ENCODE results near the gene PLA2G7. TPM values are rescaled to one million over a fixed set of nuclear protein-coding genes. Genes with fewer than 3 reads are reported as not detected.
"Not testable (repeated sequence)": the region's sequence is repeated elsewhere in the genome, so short reads cannot be mapped to it uniquely, and the experiment has no call there.

Gene PLA2G7
- total and polyA plus RNA-seq, 2 donors from 2014 or later, result 1.9 TPM; not detected in 1

DNA sequence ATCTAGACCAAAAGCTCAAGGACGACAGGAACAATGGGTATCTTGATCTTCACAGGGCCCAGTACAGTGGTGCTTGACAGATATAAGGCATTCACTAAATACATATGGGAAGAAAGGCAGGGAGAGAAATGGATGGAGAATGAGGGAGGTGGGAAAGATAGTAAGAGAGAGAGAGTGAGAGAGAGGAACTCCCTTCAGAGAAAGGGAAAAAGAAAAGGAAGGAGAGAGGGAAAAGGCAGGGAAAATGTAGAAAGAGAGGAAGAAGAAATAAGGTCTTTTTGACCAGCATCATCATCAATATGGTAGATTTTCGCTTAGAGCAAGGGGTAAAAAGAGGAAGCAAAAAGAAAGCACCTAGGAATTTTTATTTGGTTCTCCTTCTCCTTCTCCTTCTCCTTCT is 10.8 kb upstream of the PLA2G7 start:
- H3K9me3 ChIP-seq (ENCODE audit: control insufficient read depth in 2 of 3, insufficient read depth in 1 of 3, low read length in 3 of 3), result no peaks in the 10 kb centered on the region
- no peaks in the 10 kb centered on the region for H3K36me3 ChIP-seq (ENCODE audit: control insufficient read depth in 2 of 3, insufficient read depth in 3 of 3, low read length in 3 of 3)
- intact Hi-C loops (cut with DNase I), result no loop called here
- H3K4me3 ChIP-seq (ENCODE audit: low read length in 3 of 3), result no peak overlapping the region
- H3K27ac ChIP-seq (ENCODE audit: low read depth in 2 of 2, low read length in 2 of 2), result no peak overlapping the region
- TF ChIP-seq, protein P1, sequence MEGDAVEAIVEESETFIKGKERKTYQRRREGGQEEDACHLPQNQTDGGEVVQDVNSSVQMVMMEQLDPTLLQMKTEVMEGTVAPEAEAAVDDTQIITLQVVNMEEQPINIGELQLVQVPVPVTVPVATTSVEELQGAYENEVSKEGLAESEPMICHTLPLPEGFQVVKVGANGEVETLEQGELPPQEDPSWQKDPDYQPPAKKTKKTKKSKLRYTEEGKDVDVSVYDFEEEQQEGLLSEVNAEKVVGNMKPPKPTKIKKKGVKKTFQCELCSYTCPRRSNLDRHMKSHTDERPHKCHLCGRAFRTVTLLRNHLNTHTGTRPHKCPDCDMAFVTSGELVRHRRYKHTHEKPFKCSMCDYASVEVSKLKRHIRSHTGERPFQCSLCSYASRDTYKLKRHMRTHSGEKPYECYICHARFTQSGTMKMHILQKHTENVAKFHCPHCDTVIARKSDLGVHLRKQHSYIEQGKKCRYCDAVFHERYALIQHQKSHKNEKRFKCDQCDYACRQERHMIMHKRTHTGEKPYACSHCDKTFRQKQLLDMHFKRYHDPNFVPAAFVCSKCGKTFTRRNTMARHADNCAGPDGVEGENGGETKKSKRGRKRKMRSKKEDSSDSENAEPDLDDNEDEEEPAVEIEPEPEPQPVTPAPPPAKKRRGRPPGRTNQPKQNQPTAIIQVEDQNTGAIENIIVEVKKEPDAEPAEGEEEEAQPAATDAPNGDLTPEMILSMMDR (IDR thresholded peaks at IDR 0.05; ENCODE audit: borderline replicate concordance, extremely low read depth, insufficient read depth), result no peak
- no peak for FAIRE-seq
- no peak overlapping the region for H3K9ac ChIP-seq (ENCODE audit: low read length in 3 of 3)
- no peaks in the 10 kb centered on the region for H3K4me1 ChIP-seq (ENCODE audit: control insufficient read depth in 2 of 3, insufficient read depth in 2 of 3, low read depth in 1 of 3, low read length in 3 of 3)
- no peaks in the 10 kb centered on the region for H3K27me3 ChIP-seq (ENCODE audit: control insufficient read depth, insufficient read depth, low read length)
- DNase-seq, result no peak

DNA sequence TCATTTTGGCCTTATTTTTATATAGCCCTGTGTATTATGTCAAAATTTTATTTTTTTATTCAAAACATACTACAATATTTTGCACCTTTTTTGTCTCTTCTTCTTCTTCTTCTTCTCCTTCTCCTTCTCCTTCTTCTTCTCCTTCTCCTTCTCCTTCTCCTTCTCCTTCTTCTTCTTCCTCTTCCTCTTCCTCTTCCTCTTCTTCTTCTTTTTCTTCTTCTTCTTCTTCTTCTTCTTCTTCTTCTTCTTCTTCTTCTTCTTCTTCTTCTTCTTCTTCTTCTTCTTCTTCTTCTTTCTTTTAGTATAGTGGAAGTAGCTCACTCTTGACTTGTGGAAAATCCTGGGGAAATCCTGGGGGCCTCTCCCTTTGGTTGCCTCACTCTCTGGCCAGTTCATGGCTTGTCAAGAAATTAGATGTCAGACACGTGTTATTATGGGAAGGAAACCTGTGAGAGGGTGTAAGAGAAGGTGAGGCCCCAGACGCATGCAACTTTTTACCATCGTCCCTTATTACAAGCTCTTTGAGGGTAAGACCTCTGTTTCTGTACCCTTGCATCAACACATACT is 9.1 kb upstream of the PLA2G7 start:
- H3K4me3 ChIP-seq (ENCODE audit: low read length in 3 of 3); H3K36me3 ChIP-seq (ENCODE audit: control insufficient read depth in 2 of 3, insufficient read depth in 3 of 3, low read length in 3 of 3); FAIRE-seq; H3K9ac ChIP-seq (ENCODE audit: low read length in 3 of 3); intact Hi-C loops (cut with DNase I); DNase-seq; H3K27me3 ChIP-seq (ENCODE audit: control insufficient read depth, insufficient read depth, low read length); H3K27ac ChIP-seq (ENCODE audit: low read depth in 2 of 2, low read length in 2 of 2); H3K4me1 ChIP-seq (ENCODE audit: control insufficient read depth in 2 of 3, insufficient read depth in 2 of 3, low read depth in 1 of 3, low read length in 3 of 3); H3K9me3 ChIP-seq (ENCODE audit: control insufficient read depth in 2 of 3, insufficient read depth in 1 of 3, low read length in 3 of 3): not testable (repeated sequence)

DNA sequence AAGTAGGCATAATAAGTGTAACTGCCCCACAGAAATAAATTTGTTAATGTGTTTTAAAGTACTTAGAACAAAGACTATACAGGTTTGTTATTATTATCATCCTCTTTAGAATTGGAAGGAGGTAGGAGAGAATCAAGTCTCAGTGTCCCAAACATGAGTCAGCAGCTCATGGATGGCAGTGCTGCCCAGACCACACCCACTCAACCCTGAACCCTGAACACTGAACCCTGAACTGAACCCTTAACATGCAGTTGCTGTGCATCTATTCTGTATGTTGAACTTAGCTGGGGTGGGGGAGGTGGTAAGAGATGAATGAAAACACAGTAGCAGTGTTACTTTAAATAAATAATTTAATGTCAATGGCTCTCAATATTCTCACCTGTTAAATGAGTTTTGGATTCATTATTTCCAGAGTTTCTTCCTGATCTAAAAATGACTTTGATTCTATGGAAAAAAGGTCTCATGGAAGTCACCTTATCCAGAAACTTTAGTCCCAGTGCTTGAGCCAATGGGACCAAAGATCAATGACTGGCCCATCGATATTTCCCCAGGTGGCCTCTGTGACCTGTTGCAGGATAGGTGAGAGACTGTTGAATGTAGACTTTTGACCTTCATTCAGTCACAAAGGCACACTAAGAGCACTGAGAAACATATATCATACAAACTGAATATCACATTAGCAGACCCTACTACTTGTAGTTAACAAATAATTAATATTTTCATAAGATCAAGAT is 8.4 kb upstream of the PLA2G7 start:
- H3K27me3 ChIP-seq (ENCODE audit: control insufficient read depth, insufficient read depth, low read length), result no peaks in the 10 kb centered on the region
- H3K4me1 ChIP-seq (ENCODE audit: control insufficient read depth in 2 of 3, insufficient read depth in 2 of 3, low read depth in 1 of 3, low read length in 3 of 3), result no peaks in the 10 kb centered on the region
- no peak for DNase-seq
- FAIRE-seq, result no peak
- no peaks in the 10 kb centered on the region for H3K36me3 ChIP-seq (ENCODE audit: control insufficient read depth in 2 of 3, insufficient read depth in 3 of 3, low read length in 3 of 3)
- H3K9ac ChIP-seq (ENCODE audit: low read length in 3 of 3), result no peak overlapping the region
- no peaks in the 10 kb centered on the region for H3K9me3 ChIP-seq (ENCODE audit: control insufficient read depth in 2 of 3, insufficient read depth in 1 of 3, low read length in 3 of 3)
- TF ChIP-seq, protein P1 (IDR thresholded peaks at IDR 0.05; ENCODE audit: borderline replicate concordance, extremely low read depth, insufficient read depth), result no peak
- intact Hi-C loops (cut with DNase I), result no loop called here
- H3K4me3 ChIP-seq (ENCODE audit: low read length in 3 of 3), result no peak overlapping the region
- no peak overlapping the region for H3K27ac ChIP-seq (ENCODE audit: low read depth in 2 of 2, low read length in 2 of 2)

DNA sequence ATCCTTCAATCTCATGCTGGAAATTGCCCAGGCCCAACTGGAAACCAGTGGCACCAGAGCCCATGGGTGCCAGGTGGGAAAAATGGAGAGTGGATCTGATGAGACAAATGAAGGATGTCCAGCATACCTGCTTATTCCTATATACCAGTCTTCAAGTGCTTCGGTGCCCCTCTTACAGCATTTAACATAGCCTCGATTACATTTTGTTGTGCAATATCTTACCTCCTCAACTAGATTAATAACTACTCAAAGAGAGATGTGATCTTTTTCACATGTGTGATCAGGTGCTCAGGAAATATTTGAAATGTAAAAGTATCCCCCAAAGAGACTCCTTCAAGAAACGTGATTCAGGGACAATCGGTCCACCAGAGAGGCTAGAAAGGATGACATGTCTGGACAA is 6.7 kb upstream of the PLA2G7 start:
- Histone ChIP-seq H3K36me3 (ENCODE audit: control insufficient read depth in 2 of 3, insufficient read depth in 3 of 3, low read length in 3 of 3) (no peaks in the 10 kb centered on the region), H3K27me3 (ENCODE audit: control insufficient read depth, insufficient read depth, low read length) (no peaks in the 10 kb centered on the region), H3K4me3 (ENCODE audit: low read length in 3 of 3) (no peak overlapping the region), H3K27ac (ENCODE audit: low read depth in 2 of 2, low read length in 2 of 2) (no peak overlapping the region), H3K4me1 (ENCODE audit: control insufficient read depth in 2 of 3, insufficient read depth in 2 of 3, low read depth in 1 of 3, low read length in 3 of 3) (no peaks in the 10 kb centered on the region), H3K9me3 (ENCODE audit: control insufficient read depth in 2 of 3, insufficient read depth in 1 of 3, low read length in 3 of 3) (no peaks in the 10 kb centered on the region), H3K9ac (ENCODE audit: low read length in 3 of 3) (no peak overlapping the region)
- no peak for FAIRE-seq
- no peak for DNase-seq
- TF ChIP-seq, protein P1 (IDR thresholded peaks at IDR 0.05; ENCODE audit: borderline replicate concordance, extremely low read depth, insufficient read depth), result no peak
- intact Hi-C loops (cut with DNase I), result no loop called here
